ENCODE results near the gene MVB12B. TPM values are rescaled to one million over a fixed set of nuclear protein-coding genes. Genes with fewer than 3 reads are reported as not detected.

MVB12B gene
- total and polyA plus RNA-seq, 2 of the 4 experiments (the other 2 are of a cell fraction), result 2.0 to 4.0 TPM

GRCh38 chr9:126523611-126524111 is 197.0 kb downstream of the MVB12B start:
- Histone ChIP-seq H4K20me1 (ENCODE audit: insufficient read depth, low read length) (no peaks in the 10 kb centered on the region), H3K56ac (ENCODE audit: extremely low read depth, insufficient read depth, low read length) (no peak overlapping the region), H2AK5ac (ENCODE audit: low read depth, low read length) (no peak overlapping the region), H3K23ac (ENCODE audit: low read depth, low read length) (no peak overlapping the region), H2AFZ (replicated peaks; ENCODE audit: low read length, poor library complexity) (no peak overlapping the region), H3K36me3 (ENCODE audit: control insufficient read depth, insufficient read depth, low read length) (no peaks in the 10 kb centered on the region), H3K4ac (ENCODE audit: low read depth, low read length) (no peak overlapping the region), H2AK9ac (replicated peaks; ENCODE audit: low read depth, low read length, poor library complexity) (no peak overlapping the region), H2BK15ac (ENCODE audit: low read depth, low read length) (no peak overlapping the region), H3K9me1 (ENCODE audit: insufficient read depth, low read length) (no peaks in the 10 kb centered on the region), H3K4me1 (ENCODE audit: control insufficient read depth, insufficient read depth, low read length) (no peaks in the 10 kb centered on the region), H3K4me3 (ENCODE audit: insufficient read depth, low read depth, low read length) (no peak overlapping the region), H4K8ac (ENCODE audit: low read depth in 2 of 2, low read length in 2 of 2) (no peak overlapping the region), H3K9me3 (ENCODE audit: control insufficient read depth, insufficient read depth, low read length) (no peaks in the 10 kb centered on the region), H4K91ac (ENCODE audit: insufficient read depth, low read depth, low read length) (no peak overlapping the region), H3K27ac (ENCODE audit: insufficient read depth, low read length) (no peak overlapping the region), H3K27me3 (ENCODE audit: control insufficient read depth, insufficient read depth, low read length) (peaks cover 85% of the 10 kb centered on the region), H2BK20ac (ENCODE audit: low read depth, low read length) (no peak overlapping the region), H3K79me1 (ENCODE audit: low read depth in 1 of 2, low read length in 2 of 2) (no peaks in the 10 kb centered on the region), H4K5ac (ENCODE audit: low read depth, low read length) (no peak overlapping the region), H3K4me2 (ENCODE audit: low read depth, low read length) (no peak overlapping the region), H3K9ac (ENCODE audit: low read depth, low read length) (no peak overlapping the region), H3K14ac (replicated peaks; ENCODE audit: low read depth, low read length) (no peak overlapping the region), H2BK120ac (ENCODE audit: low read depth, low read length) (no peak overlapping the region), H2BK5ac (ENCODE audit: low read depth, low read length, poor library complexity, severe bottlenecking) (no peak overlapping the region), H3K18ac (ENCODE audit: low read depth, low read length) (no peak overlapping the region)
- BruUV-seq (replicated peaks), result no TSS peak
- POLR2A ChIA-PET (ENCODE audit: unreplicated experiment), result no interaction called here
- dilution Hi-C loops (cut with HindIII; ENCODE audit: low sequenced_read_pairs, unreplicated experiment), result no loop called here
- ATAC-seq (ENCODE audit: low read depth) (no peak), DNase-seq (no peak)
- in situ Hi-C loops (cut with MboI; ENCODE audit: low sequenced_read_pairs), result no loop called here
- no peak for TF ChIP-seq RAD21 (IDR thresholded peaks at IDR 0.05; ENCODE audit: low read length)
- no peak for TF ChIP-seq SMC3 (IDR thresholded peaks at IDR 0.05; ENCODE audit: low read depth, low read length)
- no peak for TF ChIP-seq CTCF (conservative IDR thresholded peaks at IDR 0.05; ENCODE audit: low read depth, low read length)
- no peak for TF ChIP-seq BHLHE40 (IDR thresholded peaks at IDR 0.05; ENCODE audit: low read depth, low read length)
- no peak for TF ChIP-seq USF2 (IDR thresholded peaks at IDR 0.05; ENCODE audit: low read depth, low read length)
- no peak for TF ChIP-seq RFX5 (IDR thresholded peaks at IDR 0.05; ENCODE audit: low read depth, low read length)
- TF ChIP-seq CEBPB (IDR thresholded peaks at IDR 0.05; ENCODE audit: low read depth, low read length), result no peak
- TF ChIP-seq MAZ (IDR thresholded peaks at IDR 0.05; ENCODE audit: borderline replicate concordance, low read depth, low read length), result no peak
- no peak for TF ChIP-seq FOS (IDR thresholded peaks at IDR 0.05; ENCODE audit: low read depth, low read length)
- TF ChIP-seq MXI1 (IDR thresholded peaks at IDR 0.05; ENCODE audit: borderline replicate concordance, low read depth, low read length), result no peak
- no peak for TF ChIP-seq NFE2L2 (IDR thresholded peaks at IDR 0.05; ENCODE audit: low read depth, low read length)
- TF ChIP-seq MAFK (IDR thresholded peaks at IDR 0.05; ENCODE audit: low read depth, low read length), result no peak
- TF ChIP-seq POLR2A (IDR thresholded peaks at IDR 0.05; ENCODE audit: low read depth, low read length), result no peak
- TF ChIP-seq ELK1 (IDR thresholded peaks at IDR 0.05; ENCODE audit: borderline replicate concordance, low read depth, low read length), result no peak
- no peak for TF ChIP-seq CHD1 (IDR thresholded peaks at IDR 0.05; ENCODE audit: low read depth, low read length)
- TF ChIP-seq RCOR1 (IDR thresholded peaks at IDR 0.05; ENCODE audit: insufficient replicate concordance, low read length), result no peak
- CTCF ChIA-PET, result no interaction called here
- 51% methylated on average over 2 of the region's 9 CpGs; no CpG with 5 or more reads in 1 of the 2 experiments for WGBS, 2 experiments (ENCODE audit: extremely low coverage in 2 of 2, insufficient read length in 1 of 2)
- intact Hi-C loops (cut with micrococcal nuclease), result loop anchor here (10.0 kb wide), 1 partner anchor 351 kb away; no protein-coding TSS in a partner anchor
